NCI-H2196 (cell line): ENCODE measurements around the gene PCP4.

ENCODE experiments used
- DNase-seq: peaks from one replicate; lab custom pipeline; 2025; ENCODE audit not compliant: unreplicated experiment; lab: John Stamatoyannopoulos, UW

Gene PCP4

GRCh38 chr21:39971956-39972355 is 104.7 kb downstream of the PCP4 start:
- no peak for DNase-seq

- no peak for DNase-seq
Observed at GRCh38 chr21:39972471-39972870, 105.2 kb downstream of the PCP4 start.

- no peak for DNase-seq
Observed at GRCh38 chr21:39972976-39973770, 105.9 kb downstream of the PCP4 start.

- DNase-seq, result no peak
Observed at GRCh38 chr21:39976800-39977199, 109.6 kb downstream of the PCP4 start.
